Measurements from ENCODE around the gene CUL4A. TPM values are rescaled to one million over a fixed set of nuclear protein-coding genes. Genes with fewer than 3 reads are reported as not detected.
A peak's percentile ranks its signal among the peaks of the same experiment; 100 is the strongest.
"Not testable (repeated sequence)": the region's sequence is repeated elsewhere in the genome, so short reads cannot be mapped to it uniquely, and the experiment has no call there.

The CUL4A gene
- total RNA-seq, 1 donor from 2014 or later, result 95.1 TPM

DNA sequence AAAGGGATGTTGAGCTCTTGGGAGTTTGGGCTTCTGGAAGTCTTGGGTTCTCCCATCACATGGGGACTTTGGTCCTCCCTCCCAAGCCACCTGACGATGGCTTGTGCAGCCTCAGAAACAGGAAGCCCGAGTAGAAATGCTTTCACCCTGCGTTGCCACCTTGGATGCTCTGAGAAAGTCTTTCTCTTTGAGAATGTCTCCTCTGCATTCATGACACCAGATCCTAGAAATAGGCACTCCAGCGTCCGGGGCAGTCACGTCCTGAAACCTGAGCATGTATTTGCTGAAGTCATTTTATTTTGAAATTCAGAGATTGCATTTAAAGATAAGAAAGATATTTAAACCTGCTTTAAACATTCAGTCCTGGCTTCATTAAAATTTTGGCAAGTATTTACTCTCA, 34.4 kb downstream of the CUL4A start:
- Histone ChIP-seq H3K4me1 (no peaks in the 10 kb centered on the region), H3K27ac (no peak overlapping the region), H3K36me3 (peaks cover 22% of the 10 kb centered on the region), H3K79me2 (ENCODE audit: low read depth) (no peaks in the 10 kb centered on the region), H3K27me3 (no peaks in the 10 kb centered on the region), H3F3A (ENCODE audit: low read depth) (no peaks in the 10 kb centered on the region), H3K9ac (no peak overlapping the region), H2AFZ (replicated peaks) (no peak overlapping the region), H3K4me2 (no peak overlapping the region), H4K20me1 (ENCODE audit: low read depth) (no peaks in the 10 kb centered on the region), H3K4me3 (no peak overlapping the region), H3K9me3 (ENCODE audit: low read depth) (no peaks in the 10 kb centered on the region)
- Mint-ChIP-seq H3K4me3 (no peak overlapping the region), H3K9me3 (no peaks in the 10 kb centered on the region), H3K27ac (no peak overlapping the region), H3K4me1 (no peaks in the 10 kb centered on the region), H3K36me3 (peaks cover 30% of the 10 kb centered on the region), H3K27me3 (ENCODE audit: insufficient read depth, low read depth) (no peaks in the 10 kb centered on the region)
- TF ChIP-seq EZH2 (IDR thresholded peaks at IDR 0.05), result no peak
- TF ChIP-seq, protein P1, sequence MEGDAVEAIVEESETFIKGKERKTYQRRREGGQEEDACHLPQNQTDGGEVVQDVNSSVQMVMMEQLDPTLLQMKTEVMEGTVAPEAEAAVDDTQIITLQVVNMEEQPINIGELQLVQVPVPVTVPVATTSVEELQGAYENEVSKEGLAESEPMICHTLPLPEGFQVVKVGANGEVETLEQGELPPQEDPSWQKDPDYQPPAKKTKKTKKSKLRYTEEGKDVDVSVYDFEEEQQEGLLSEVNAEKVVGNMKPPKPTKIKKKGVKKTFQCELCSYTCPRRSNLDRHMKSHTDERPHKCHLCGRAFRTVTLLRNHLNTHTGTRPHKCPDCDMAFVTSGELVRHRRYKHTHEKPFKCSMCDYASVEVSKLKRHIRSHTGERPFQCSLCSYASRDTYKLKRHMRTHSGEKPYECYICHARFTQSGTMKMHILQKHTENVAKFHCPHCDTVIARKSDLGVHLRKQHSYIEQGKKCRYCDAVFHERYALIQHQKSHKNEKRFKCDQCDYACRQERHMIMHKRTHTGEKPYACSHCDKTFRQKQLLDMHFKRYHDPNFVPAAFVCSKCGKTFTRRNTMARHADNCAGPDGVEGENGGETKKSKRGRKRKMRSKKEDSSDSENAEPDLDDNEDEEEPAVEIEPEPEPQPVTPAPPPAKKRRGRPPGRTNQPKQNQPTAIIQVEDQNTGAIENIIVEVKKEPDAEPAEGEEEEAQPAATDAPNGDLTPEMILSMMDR (IDR thresholded peaks at IDR 0.05), result no peak
- no peak for TF ChIP-seq EZH2phosphoT487 (IDR thresholded peaks at IDR 0.05)
- no peak for DNase-seq (ENCODE audit: low spot score)

DNA sequence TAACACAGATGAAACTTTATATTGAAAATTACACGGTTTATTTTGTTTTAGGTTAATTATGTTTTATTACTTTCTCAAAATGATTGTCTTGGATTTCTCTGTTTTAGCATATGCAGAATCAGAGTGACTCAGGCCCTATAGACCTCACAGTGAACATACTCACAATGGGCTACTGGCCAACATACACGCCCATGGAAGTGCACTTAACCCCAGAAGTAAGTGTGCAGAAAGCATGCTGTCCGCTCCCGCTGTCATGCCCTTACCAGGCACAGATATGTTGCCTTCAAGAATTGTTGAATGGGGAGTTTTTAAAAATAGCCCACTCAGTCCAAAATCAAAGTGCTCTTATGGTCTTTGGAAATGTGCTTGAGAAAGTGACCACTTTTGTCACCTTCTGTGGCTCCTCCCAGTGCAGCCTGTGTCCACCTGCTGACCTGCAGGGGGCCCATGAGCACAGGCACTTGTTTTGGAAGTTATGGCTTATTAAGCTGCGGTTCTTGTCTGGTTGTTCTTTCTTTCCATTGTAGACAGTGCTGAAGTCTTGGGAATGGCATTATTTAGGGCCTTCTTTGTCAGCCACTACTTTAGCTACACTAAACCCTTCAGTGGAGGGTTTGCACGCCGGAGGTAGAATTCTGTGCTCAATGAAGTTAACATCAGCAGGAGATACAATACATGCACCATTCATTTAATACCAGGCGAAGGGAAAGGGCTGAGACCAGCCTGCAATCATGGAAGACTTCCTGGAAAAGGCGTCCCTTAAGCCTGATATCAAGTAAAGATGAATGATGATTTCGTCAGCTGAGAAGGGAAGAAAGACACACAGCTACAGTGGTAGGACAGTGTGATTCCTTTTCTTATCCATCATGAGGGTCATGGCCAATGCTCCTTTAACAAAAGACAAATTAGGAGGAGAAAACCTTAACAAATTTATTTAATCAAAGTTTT, 36.7 kb downstream of the CUL4A start:
- H3K27me3 Mint-ChIP-seq (ENCODE audit: insufficient read depth, low read depth), result peaks cover 2% of the 10 kb centered on the region
- H3K4me1 ChIP-seq, result no peaks in the 10 kb centered on the region
- H3K4me3 ChIP-seq, result no peak overlapping the region
- H3K79me2 ChIP-seq (ENCODE audit: low read depth), result no peaks in the 10 kb centered on the region
- no peak for TF ChIP-seq EZH2phosphoT487 (IDR thresholded peaks at IDR 0.05)
- TF ChIP-seq, protein P1 (IDR thresholded peaks at IDR 0.05), result peak; percentile 33
- H3K4me1 Mint-ChIP-seq, result peaks cover 5% of the 10 kb centered on the region
- no peak overlapping the region for H3K4me2 ChIP-seq
- no peaks in the 10 kb centered on the region for H4K20me1 ChIP-seq (ENCODE audit: low read depth)
- no peak overlapping the region for H3K4me3 Mint-ChIP-seq
- H3K27ac ChIP-seq, result no peak overlapping the region
- H3K9ac ChIP-seq, result no peak overlapping the region
- H3F3A ChIP-seq (ENCODE audit: low read depth), result no peaks in the 10 kb centered on the region
- no peaks in the 10 kb centered on the region for H3K9me3 ChIP-seq (ENCODE audit: low read depth)
- DNase-seq (ENCODE audit: low spot score), result peak; percentile 21
- peaks cover 35% of the 10 kb centered on the region for H3K36me3 Mint-ChIP-seq
- peaks cover 14% of the 10 kb centered on the region for H3K36me3 ChIP-seq
- H2AFZ ChIP-seq (replicated peaks), result no peak overlapping the region
- no peak overlapping the region for H3K27ac Mint-ChIP-seq
- no peaks in the 10 kb centered on the region for H3K9me3 Mint-ChIP-seq
- H3K27me3 ChIP-seq, result no peaks in the 10 kb centered on the region

DNA sequence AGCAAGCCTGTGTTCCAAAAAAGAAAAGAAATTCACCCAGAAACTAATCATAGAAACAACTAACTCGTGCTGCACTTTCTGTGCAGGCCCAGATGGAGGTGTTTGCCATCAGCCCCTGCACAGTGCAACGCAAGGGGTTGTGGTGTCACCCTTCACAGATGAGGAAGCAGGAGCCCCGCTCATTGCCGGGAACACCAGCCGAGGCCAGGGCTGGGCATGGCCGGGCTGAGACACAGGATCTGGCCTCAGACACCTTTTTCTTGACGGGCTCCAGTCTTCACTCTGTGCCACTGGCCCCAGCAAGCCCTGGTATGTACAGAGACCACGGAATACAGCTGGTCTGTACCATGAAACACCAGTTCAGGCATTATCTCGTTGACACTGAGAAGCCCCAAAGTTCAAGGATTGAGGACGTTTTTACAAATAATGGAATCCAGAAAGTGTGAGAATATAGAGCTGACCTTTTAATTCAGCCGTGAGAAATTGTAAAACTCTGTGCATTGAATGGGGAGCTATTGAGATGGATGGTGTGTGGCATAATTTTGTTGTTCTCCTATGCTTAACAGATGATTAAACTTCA, 43.2 kb downstream of the CUL4A start:
- Histone ChIP-seq H3K4me1 (no peaks in the 10 kb centered on the region), H3K4me3 (no peak overlapping the region), H3K4me2 (no peak overlapping the region), H3K79me2 (ENCODE audit: low read depth) (no peaks in the 10 kb centered on the region), H3K9ac (no peak overlapping the region), H3K36me3 (peaks cover 9% of the 10 kb centered on the region), H3F3A (ENCODE audit: low read depth) (no peaks in the 10 kb centered on the region), H2AFZ (replicated peaks) (no peak overlapping the region), H4K20me1 (ENCODE audit: low read depth) (no peaks in the 10 kb centered on the region), H3K9me3 (ENCODE audit: low read depth) (no peaks in the 10 kb centered on the region), H3K27ac (no peak overlapping the region), H3K27me3 (no peaks in the 10 kb centered on the region)
- H3K4me3 Mint-ChIP-seq, result no peak overlapping the region
- H3K4me1 Mint-ChIP-seq, result peaks cover 6% of the 10 kb centered on the region
- TF ChIP-seq, protein P1 (IDR thresholded peaks at IDR 0.05), result no peak
- TF ChIP-seq EZH2 (IDR thresholded peaks at IDR 0.05) (no peak), EZH2phosphoT487 (IDR thresholded peaks at IDR 0.05) (no peak)
- DNase-seq (ENCODE audit: low spot score), result no peak
- no peaks in the 10 kb centered on the region for H3K9me3 Mint-ChIP-seq
- no peak overlapping the region for H3K27ac Mint-ChIP-seq
- H3K36me3 Mint-ChIP-seq, result peaks cover 29% of the 10 kb centered on the region
- H3K27me3 Mint-ChIP-seq (ENCODE audit: insufficient read depth, low read depth), result peaks cover 5% of the 10 kb centered on the region

DNA sequence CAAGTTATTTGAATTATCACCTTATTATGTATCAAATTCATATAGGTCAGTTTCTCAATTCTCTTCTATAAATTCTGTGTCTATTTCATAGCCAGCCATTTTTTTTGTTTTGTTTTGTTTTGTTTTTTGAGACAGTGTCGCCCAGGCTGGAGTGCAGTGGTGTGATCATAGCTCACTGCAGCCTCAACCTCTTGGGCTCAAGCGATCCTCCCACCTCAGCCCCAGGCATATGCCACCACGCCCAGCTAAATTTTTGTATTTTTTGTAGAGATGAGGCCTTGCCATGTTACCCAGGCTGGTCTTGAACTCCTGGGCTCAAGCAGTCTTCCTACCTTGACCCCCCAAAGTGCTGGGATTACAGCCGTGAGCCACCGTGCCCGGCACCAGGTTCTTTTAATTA, 48.5 kb downstream of the CUL4A start:
- H3K9me3 Mint-ChIP-seq; H3K27ac ChIP-seq; H3K27me3 Mint-ChIP-seq (ENCODE audit: insufficient read depth, low read depth); H2AFZ ChIP-seq (replicated peaks); H3K9ac ChIP-seq; H3K4me1 Mint-ChIP-seq; H3K27me3 ChIP-seq; H3K4me1 ChIP-seq; H3K4me3 ChIP-seq; H3K27ac Mint-ChIP-seq; DNase-seq (ENCODE audit: low spot score); H3F3A ChIP-seq (ENCODE audit: low read depth); H3K9me3 ChIP-seq (ENCODE audit: low read depth); H3K4me3 Mint-ChIP-seq; H3K79me2 ChIP-seq (ENCODE audit: low read depth); H4K20me1 ChIP-seq (ENCODE audit: low read depth); H3K4me2 ChIP-seq: not testable (repeated sequence)
- H3K36me3 ChIP-seq, result peaks cover 18% of the 10 kb centered on the region
- peaks cover 36% of the 10 kb centered on the region for H3K36me3 Mint-ChIP-seq

Measured in neural progenitor cell (in vitro differentiated cells).